ENCODE data around the gene PLXNA4. TPM values are rescaled to one million over a fixed set of nuclear protein-coding genes. Genes with fewer than 3 reads are reported as not detected.
"Not testable (repeated sequence)": the region's sequence is repeated elsewhere in the genome, so short reads cannot be mapped to it uniquely, and the experiment has no call there.

The PLXNA4 gene
- total RNA-seq, 2 donors from 2014 or later, result 0.99 to 1.1 TPM

GRCh38 chr7:132395361-132395760 is 180.9 kb downstream of the PLXNA4 start:
- ATAC-seq (replicated peaks in 1 of 2) (no peak), DNase-seq (no peak)
- Mint-ChIP-seq H3K4me1 (ENCODE audit: low read depth) (peaks cover 8% of the 10 kb centered on the region), H3K36me3 (ENCODE audit: insufficient read depth in 2 of 2) (no peaks in the 10 kb centered on the region), H3K9me3 (no peaks in the 10 kb centered on the region), H3K27ac (no peak overlapping the region), H3K27me3 (ENCODE audit: low read depth) (no peaks in the 10 kb centered on the region), H3K4me3 (no peak overlapping the region)

- H3K4me1 Mint-ChIP-seq (ENCODE audit: low read depth), result peaks cover 8% of the 10 kb centered on the region
- no peak overlapping the region for H3K27ac Mint-ChIP-seq
- H3K27me3 Mint-ChIP-seq (ENCODE audit: low read depth), result no peaks in the 10 kb centered on the region
- no peaks in the 10 kb centered on the region for H3K36me3 Mint-ChIP-seq (ENCODE audit: insufficient read depth in 2 of 2)
- no peaks in the 10 kb centered on the region for H3K9me3 Mint-ChIP-seq
- ATAC-seq (replicated peaks in 1 of 2) (peak; percentile 50 to 64), DNase-seq (peak; percentile 10 to 12)
- no peak overlapping the region for H3K4me3 Mint-ChIP-seq
Observed at GRCh38 chr7:132394283-132395198, 181.7 kb downstream of the PLXNA4 start.

- Mint-ChIP-seq H3K36me3 (ENCODE audit: insufficient read depth in 2 of 2) (no peaks in the 10 kb centered on the region), H3K4me1 (ENCODE audit: low read depth) (peaks cover 8% of the 10 kb centered on the region), H3K27me3 (ENCODE audit: low read depth) (no peaks in the 10 kb centered on the region), H3K27ac (no peak overlapping the region), H3K9me3 (no peaks in the 10 kb centered on the region), H3K4me3 (no peak overlapping the region)
- DNase-seq (no peak), ATAC-seq (replicated peaks in 1 of 2) (no peak)
Observed at GRCh38 chr7:132393789-132394261, 182.4 kb downstream of the PLXNA4 start.

- no peak for DNase-seq
- no peak overlapping the region for H3K4me3 Mint-ChIP-seq
Observed at GRCh38 chr7:132392713-132393112, 183.6 kb downstream of the PLXNA4 start.

GRCh38 chr7:132390705-132391104 is 185.6 kb downstream of the PLXNA4 start:
- ATAC-seq (replicated peaks in 1 of 2) (no peak), DNase-seq (no peak)
- Mint-ChIP-seq H3K36me3 (ENCODE audit: insufficient read depth in 2 of 2) (no peaks in the 10 kb centered on the region), H3K4me3 (no peak overlapping the region), H3K4me1 (ENCODE audit: low read depth) (no peaks in the 10 kb centered on the region), H3K27me3 (ENCODE audit: low read depth) (no peaks in the 10 kb centered on the region), H3K27ac (no peak overlapping the region), H3K9me3 (no peaks in the 10 kb centered on the region)

More at GRCh38 chr7:132392713-132393112, 183.6 kb downstream of the PLXNA4 start:
- H3K27me3 Mint-ChIP-seq (ENCODE audit: low read depth), result no peaks in the 10 kb centered on the region
- no peaks in the 10 kb centered on the region for H3K36me3 Mint-ChIP-seq (ENCODE audit: insufficient read depth in 2 of 2)
- H3K27ac Mint-ChIP-seq, result no peak overlapping the region
- peaks cover 8% of the 10 kb centered on the region for H3K4me1 Mint-ChIP-seq (ENCODE audit: low read depth)
- no peak for ATAC-seq (replicated peaks in 1 of 2)
- no peaks in the 10 kb centered on the region for H3K9me3 Mint-ChIP-seq

GRCh38 chr7:132390049-132390448 is 186.2 kb downstream of the PLXNA4 start:
- not testable (repeated sequence) for H3K27me3 Mint-ChIP-seq (ENCODE audit: low read depth); H3K4me1 Mint-ChIP-seq (ENCODE audit: low read depth); H3K9me3 Mint-ChIP-seq; H3K36me3 Mint-ChIP-seq (ENCODE audit: insufficient read depth in 2 of 2); ATAC-seq (replicated peaks in 1 of 2); H3K27ac Mint-ChIP-seq; DNase-seq; H3K4me3 Mint-ChIP-seq

- H3K4me3 Mint-ChIP-seq, result no peak overlapping the region
Observed at GRCh38 chr7:132388688-132389087, 187.6 kb downstream of the PLXNA4 start.

GRCh38 chr7:132387596-132387995 is 188.7 kb downstream of the PLXNA4 start:
- no peaks in the 10 kb centered on the region for H3K4me1 Mint-ChIP-seq (ENCODE audit: low read depth)
- no peaks in the 10 kb centered on the region for H3K9me3 Mint-ChIP-seq
- peaks cover under 1% of the 10 kb centered on the region for H3K27me3 Mint-ChIP-seq (ENCODE audit: low read depth)
- H3K27ac Mint-ChIP-seq, result no peak overlapping the region
- ATAC-seq (replicated peaks in 1 of 2) (no peak), DNase-seq (no peak)
- H3K36me3 Mint-ChIP-seq (ENCODE audit: insufficient read depth in 2 of 2), result no peaks in the 10 kb centered on the region
- no peak overlapping the region for H3K4me3 Mint-ChIP-seq

More at GRCh38 chr7:132388688-132389087, 187.6 kb downstream of the PLXNA4 start:
- no peaks in the 10 kb centered on the region for H3K27me3 Mint-ChIP-seq (ENCODE audit: low read depth)
- DNase-seq (no peak), ATAC-seq (replicated peaks in 1 of 2) (no peak)
- no peaks in the 10 kb centered on the region for H3K4me1 Mint-ChIP-seq (ENCODE audit: low read depth)
- H3K9me3 Mint-ChIP-seq, result no peaks in the 10 kb centered on the region
- no peak overlapping the region for H3K27ac Mint-ChIP-seq
- H3K36me3 Mint-ChIP-seq (ENCODE audit: insufficient read depth in 2 of 2), result no peaks in the 10 kb centered on the region

- no peak for DNase-seq
- H3K4me3 Mint-ChIP-seq, result no peak overlapping the region
- H3K36me3 Mint-ChIP-seq (ENCODE audit: insufficient read depth in 2 of 2), result no peaks in the 10 kb centered on the region
- H3K9me3 Mint-ChIP-seq, result no peaks in the 10 kb centered on the region
- no peak for ATAC-seq (replicated peaks in 1 of 2)
- H3K27me3 Mint-ChIP-seq (ENCODE audit: low read depth), result peaks cover 10% of the 10 kb centered on the region
- no peak overlapping the region for H3K27ac Mint-ChIP-seq
- no peaks in the 10 kb centered on the region for H3K4me1 Mint-ChIP-seq (ENCODE audit: low read depth)
Observed at GRCh38 chr7:132386201-132386681, 190.0 kb downstream of the PLXNA4 start.

- no peak overlapping the region for H3K27ac Mint-ChIP-seq
- H3K36me3 Mint-ChIP-seq (ENCODE audit: insufficient read depth in 2 of 2), result no peaks in the 10 kb centered on the region
- ATAC-seq (replicated peaks in 1 of 2), result no peak
- no peaks in the 10 kb centered on the region for H3K4me1 Mint-ChIP-seq (ENCODE audit: low read depth)
- no peaks in the 10 kb centered on the region for H3K9me3 Mint-ChIP-seq
- DNase-seq, result no peak
- H3K27me3 Mint-ChIP-seq (ENCODE audit: low read depth), result peaks cover 10% of the 10 kb centered on the region
- no peak overlapping the region for H3K4me3 Mint-ChIP-seq
Observed at GRCh38 chr7:132383962-132384361, 192.3 kb downstream of the PLXNA4 start.

- Mint-ChIP-seq H3K27me3 (ENCODE audit: low read depth) (peaks cover 10% of the 10 kb centered on the region), H3K36me3 (ENCODE audit: insufficient read depth in 2 of 2) (no peaks in the 10 kb centered on the region), H3K27ac (no peak overlapping the region), H3K4me1 (ENCODE audit: low read depth) (no peaks in the 10 kb centered on the region), H3K4me3 (no peak overlapping the region), H3K9me3 (no peaks in the 10 kb centered on the region)
- DNase-seq, result no peak
- no peak for ATAC-seq (replicated peaks in 1 of 2)
Observed at GRCh38 chr7:132381742-132382472, 194.4 kb downstream of the PLXNA4 start.

- peaks cover 10% of the 10 kb centered on the region for H3K27me3 Mint-ChIP-seq (ENCODE audit: low read depth)
- H3K4me3 Mint-ChIP-seq, result no peak overlapping the region
- H3K4me1 Mint-ChIP-seq (ENCODE audit: low read depth), result no peaks in the 10 kb centered on the region
- H3K36me3 Mint-ChIP-seq (ENCODE audit: insufficient read depth in 2 of 2), result no peaks in the 10 kb centered on the region
- H3K27ac Mint-ChIP-seq, result no peak overlapping the region
- ATAC-seq (replicated peaks in 1 of 2) (no peak), DNase-seq (no peak)
- no peaks in the 10 kb centered on the region for H3K9me3 Mint-ChIP-seq
Observed at GRCh38 chr7:132380059-132380458, 196.2 kb downstream of the PLXNA4 start.

- ATAC-seq (replicated peaks in 1 of 2) (no peak), DNase-seq (no peak)
- Mint-ChIP-seq H3K27ac (no peak overlapping the region), H3K27me3 (ENCODE audit: low read depth) (peaks cover 10% of the 10 kb centered on the region), H3K4me1 (ENCODE audit: low read depth) (no peaks in the 10 kb centered on the region), H3K36me3 (ENCODE audit: insufficient read depth in 2 of 2) (no peaks in the 10 kb centered on the region), H3K4me3 (no peak overlapping the region), H3K9me3 (no peaks in the 10 kb centered on the region)
Observed at GRCh38 chr7:132379292-132379691, 197.0 kb downstream of the PLXNA4 start.
